Mammary epithelial cell (primary cell): ENCODE results near the gene MSANTD4.

ENCODE experiments used
- EZH2 ChIP-seq: IDR thresholded peaks from 2 replicates; pipeline ENCODE4 v1.6.1; 2012; ENCODE audit warnings: low read length, inconsistent platforms, borderline replicate concordance
- TF ChIP-seq, protein P1 (sequence below), 2 donors: IDR thresholded peaks in 1 of 2; conservative IDR thresholded peaks in 1 of 2; 2 replicates each; pipeline ENCODE4 v1.5.1; 2011 to 2012; ENCODE audit warnings: inconsistent platforms in 2 of 2, low read length in 2 of 2, mild to moderate bottlenecking in 2 of 2, control low read depth in 1 of 2, low read depth in 1 of 2; ENCODE audit not compliant: insufficient read depth in 1 of 2; ENCODE audit errors: extremely low read depth in 1 of 2

DNA sequence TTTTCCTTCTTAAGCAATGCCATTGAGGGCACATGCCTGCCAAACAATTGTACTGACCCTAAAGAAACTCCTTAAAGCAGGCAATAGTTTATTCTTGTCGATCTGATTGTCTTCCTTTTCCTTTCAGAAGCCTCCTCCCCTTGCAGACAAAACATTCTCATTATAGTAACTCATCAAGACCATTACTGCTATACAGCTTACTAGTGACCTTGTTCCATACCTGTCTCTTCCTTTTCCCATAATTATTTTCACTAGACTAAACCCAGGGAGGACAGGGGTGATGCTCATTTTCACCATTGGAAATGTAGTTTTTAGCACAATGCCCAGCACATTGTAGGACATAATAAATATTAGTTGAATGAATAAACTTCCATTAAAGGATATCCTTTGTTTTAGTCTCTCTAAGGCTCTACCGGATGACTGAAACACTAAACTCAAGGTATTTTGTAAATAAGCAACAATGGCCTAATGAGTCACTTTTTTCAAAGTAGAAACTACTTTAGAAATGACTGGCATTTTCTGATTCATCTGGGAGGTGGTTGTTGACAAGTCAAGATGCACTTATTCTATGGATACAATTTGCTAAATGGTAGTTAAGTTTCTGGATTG lies 9.3 kb upstream of the MSANTD4 start:
- TF ChIP-seq, protein P1, sequence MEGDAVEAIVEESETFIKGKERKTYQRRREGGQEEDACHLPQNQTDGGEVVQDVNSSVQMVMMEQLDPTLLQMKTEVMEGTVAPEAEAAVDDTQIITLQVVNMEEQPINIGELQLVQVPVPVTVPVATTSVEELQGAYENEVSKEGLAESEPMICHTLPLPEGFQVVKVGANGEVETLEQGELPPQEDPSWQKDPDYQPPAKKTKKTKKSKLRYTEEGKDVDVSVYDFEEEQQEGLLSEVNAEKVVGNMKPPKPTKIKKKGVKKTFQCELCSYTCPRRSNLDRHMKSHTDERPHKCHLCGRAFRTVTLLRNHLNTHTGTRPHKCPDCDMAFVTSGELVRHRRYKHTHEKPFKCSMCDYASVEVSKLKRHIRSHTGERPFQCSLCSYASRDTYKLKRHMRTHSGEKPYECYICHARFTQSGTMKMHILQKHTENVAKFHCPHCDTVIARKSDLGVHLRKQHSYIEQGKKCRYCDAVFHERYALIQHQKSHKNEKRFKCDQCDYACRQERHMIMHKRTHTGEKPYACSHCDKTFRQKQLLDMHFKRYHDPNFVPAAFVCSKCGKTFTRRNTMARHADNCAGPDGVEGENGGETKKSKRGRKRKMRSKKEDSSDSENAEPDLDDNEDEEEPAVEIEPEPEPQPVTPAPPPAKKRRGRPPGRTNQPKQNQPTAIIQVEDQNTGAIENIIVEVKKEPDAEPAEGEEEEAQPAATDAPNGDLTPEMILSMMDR (conservative IDR thresholded peaks at IDR 0.05 in 1 of 2, IDR thresholded peaks at IDR 0.05 in 1 of 2; ENCODE audit: extremely low read depth in 1 of 2, insufficient read depth in 1 of 2, low read depth in 1 of 2, low read length in 2 of 2), result no peak
- TF ChIP-seq EZH2, result no peak
